ENCODE results near the gene PLEKHA8.

PLEKHA8 gene

GRCh38 chr7:30163231-30163894 lies 135.2 kb downstream of the PLEKHA8 start:
- no peak overlapping the region for H3K4me3 ChIP-seq (ENCODE audit: low read depth, low read length)
- in situ Hi-C loops (cut with HindIII; ENCODE audit: low sequenced_read_pairs), result no loop called here
- DNase-seq (ENCODE audit: low read depth, low spot score), result no peak
- no peak for TF ChIP-seq CTCF (IDR thresholded peaks at IDR 0.05; ENCODE audit: low read depth, low read length)

GRCh38 chr7:30164567-30164966 lies 136.4 kb downstream of the PLEKHA8 start:
- TF ChIP-seq CTCF (IDR thresholded peaks at IDR 0.05; ENCODE audit: low read depth, low read length), result peak; percentile 55
- in situ Hi-C loops (cut with HindIII; ENCODE audit: low sequenced_read_pairs), result no loop called here
- peak; percentile 65 for DNase-seq (ENCODE audit: low read depth, low spot score)
- no peak overlapping the region for H3K4me3 ChIP-seq (ENCODE audit: low read depth, low read length)

GRCh38 chr7:30165590-30165989 lies 137.4 kb downstream of the PLEKHA8 start:
- in situ Hi-C loops (cut with HindIII; ENCODE audit: low sequenced_read_pairs), result no loop called here
- no peak for DNase-seq (ENCODE audit: low read depth, low spot score)
- TF ChIP-seq CTCF (IDR thresholded peaks at IDR 0.05; ENCODE audit: low read depth, low read length), result no peak
- no peak overlapping the region for H3K4me3 ChIP-seq (ENCODE audit: low read depth, low read length)

GRCh38 chr7:30166155-30166840 lies 138.1 kb downstream of the PLEKHA8 start:
- H3K4me3 ChIP-seq (ENCODE audit: low read depth, low read length), result no peak overlapping the region
- no peak for TF ChIP-seq CTCF (IDR thresholded peaks at IDR 0.05; ENCODE audit: low read depth, low read length)
- no peak for DNase-seq (ENCODE audit: low read depth, low spot score)
- in situ Hi-C loops (cut with HindIII; ENCODE audit: low sequenced_read_pairs), result no loop called here

GRCh38 chr7:30166841-30167235 lies 138.6 kb downstream of the PLEKHA8 start:
- in situ Hi-C loops (cut with HindIII; ENCODE audit: low sequenced_read_pairs), result no loop called here

GRCh38 chr7:30167901-30168300 lies 139.7 kb downstream of the PLEKHA8 start:
- TF ChIP-seq CTCF (IDR thresholded peaks at IDR 0.05; ENCODE audit: low read depth, low read length), result no peak
- H3K4me3 ChIP-seq (ENCODE audit: low read depth, low read length), result no peak overlapping the region
- DNase-seq (ENCODE audit: low read depth, low spot score), result no peak
- in situ Hi-C loops (cut with HindIII; ENCODE audit: low sequenced_read_pairs), result no loop called here

More at GRCh38 chr7:30166841-30167235, 138.6 kb downstream of the PLEKHA8 start:
- no peak for DNase-seq (ENCODE audit: low read depth, low spot score)
- no peak for TF ChIP-seq CTCF (IDR thresholded peaks at IDR 0.05; ENCODE audit: low read depth, low read length)
- H3K4me3 ChIP-seq (ENCODE audit: low read depth, low read length), result no peak overlapping the region
